PC-3 (cell line): ENCODE results near the gene PHRF1.

Experiments
- EZH2 ChIP-seq: fragments of 300-600 bp; sonication (generic); IDR thresholded peaks from one replicate; pipeline ENCODE4 v1.6.1; 2017; ENCODE audit warnings: antibody characterized with exemption, mild to moderate bottlenecking, low read length; ENCODE audit not compliant: unreplicated experiment
- EZH2phosphoT487 ChIP-seq: fragments of 300-600 bp; sonication (generic); IDR thresholded peaks from 2 replicates; pipeline ENCODE4 v1.6.1; 2018; ENCODE audit warnings: mild to moderate bottlenecking, antibody characterized with exemption, low read length, borderline replicate concordance
- TF ChIP-seq, protein P1 (sequence below): fragments of 300-600 bp; sonication (generic); conservative IDR thresholded peaks from 2 replicates; pipeline ENCODE4 v1.5.1; 2017; ENCODE audit warnings: antibody characterized with exemption, low read depth, mild to moderate bottlenecking, low read length

DNA sequence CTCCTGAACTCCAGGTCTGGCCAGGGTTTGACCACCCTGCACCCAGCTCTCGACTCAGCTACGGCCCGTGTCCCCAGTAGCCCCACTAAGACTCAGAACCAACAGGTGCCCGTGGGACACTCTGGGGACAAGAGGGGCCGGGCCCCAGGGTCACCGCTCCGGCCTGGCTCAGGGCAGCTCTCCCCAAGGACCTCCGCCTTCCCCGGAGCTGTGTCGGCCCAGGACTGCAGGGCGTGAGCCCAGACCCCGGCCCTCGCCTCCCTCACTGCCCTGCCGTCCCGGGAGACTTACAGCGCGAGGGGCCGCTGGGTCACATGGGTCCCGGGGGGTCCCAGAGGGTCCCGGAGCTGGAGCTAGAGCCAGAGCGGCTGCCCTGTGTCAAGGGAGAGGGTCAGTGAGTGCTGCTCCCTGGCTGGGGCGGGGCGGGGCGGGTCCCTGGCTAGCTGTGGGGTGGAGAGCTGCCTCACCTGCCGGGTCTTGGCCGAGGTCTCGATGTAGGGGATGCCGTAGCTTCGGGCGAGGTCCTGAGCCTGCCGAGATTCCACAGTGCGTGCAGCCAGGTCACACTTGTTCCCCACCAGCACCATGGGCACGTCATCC is 43.2 kb upstream of the PHRF1 start:
- TF ChIP-seq, protein P1, sequence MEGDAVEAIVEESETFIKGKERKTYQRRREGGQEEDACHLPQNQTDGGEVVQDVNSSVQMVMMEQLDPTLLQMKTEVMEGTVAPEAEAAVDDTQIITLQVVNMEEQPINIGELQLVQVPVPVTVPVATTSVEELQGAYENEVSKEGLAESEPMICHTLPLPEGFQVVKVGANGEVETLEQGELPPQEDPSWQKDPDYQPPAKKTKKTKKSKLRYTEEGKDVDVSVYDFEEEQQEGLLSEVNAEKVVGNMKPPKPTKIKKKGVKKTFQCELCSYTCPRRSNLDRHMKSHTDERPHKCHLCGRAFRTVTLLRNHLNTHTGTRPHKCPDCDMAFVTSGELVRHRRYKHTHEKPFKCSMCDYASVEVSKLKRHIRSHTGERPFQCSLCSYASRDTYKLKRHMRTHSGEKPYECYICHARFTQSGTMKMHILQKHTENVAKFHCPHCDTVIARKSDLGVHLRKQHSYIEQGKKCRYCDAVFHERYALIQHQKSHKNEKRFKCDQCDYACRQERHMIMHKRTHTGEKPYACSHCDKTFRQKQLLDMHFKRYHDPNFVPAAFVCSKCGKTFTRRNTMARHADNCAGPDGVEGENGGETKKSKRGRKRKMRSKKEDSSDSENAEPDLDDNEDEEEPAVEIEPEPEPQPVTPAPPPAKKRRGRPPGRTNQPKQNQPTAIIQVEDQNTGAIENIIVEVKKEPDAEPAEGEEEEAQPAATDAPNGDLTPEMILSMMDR = no peak
- TF ChIP-seq EZH2 = no peak
- TF ChIP-seq EZH2phosphoT487 = no peak
